SK-N-SH treated with all-trans-retinoic acid at 6 μM for 48 hours (cell line): ENCODE data around the gene FAM47E.

Experiments
- ARNTL ChIP-seq: fragments of 450-650 bp; formaldehyde crosslinking; IDR thresholded peaks from 2 replicates; pipeline ENCODE4 v1.5.0; 2020; ENCODE audit warnings: low read depth, mild to moderate bottlenecking, moderate library complexity, borderline replicate concordance
- ESRRG ChIP-seq: fragments of 250-450 bp; sonication (Bioruptor Pico); IDR thresholded peaks from 2 replicates; pipeline ENCODE4 v1.6.1; 2021; ENCODE audit warnings: mild to moderate bottlenecking
- GLIS3 ChIP-seq: fragments of 250-450 bp; sonication (Bioruptor Pico); IDR thresholded peaks from 2 replicates; pipeline ENCODE4 v1.5.0; 2020; ENCODE audit warnings: mild to moderate bottlenecking, moderate library complexity
- SNAI2 ChIP-seq: fragments of 250-450 bp; sonication (Bioruptor Pico); IDR thresholded peaks from 2 replicates; pipeline ENCODE4 v1.5.0; 2020; ENCODE audit warnings: mild to moderate bottlenecking, moderate library complexity
- ZC3H10 ChIP-seq: fragments of 250-450 bp; sonication (Bioruptor Pico); IDR thresholded peaks from 2 replicates; pipeline ENCODE4 v1.5.1; 2021; ENCODE audit warnings: mild to moderate bottlenecking, moderate library complexity
- ZFP3 ChIP-seq: fragments of 250-450 bp; sonication (Bioruptor Pico); IDR thresholded peaks from 2 replicates; pipeline ENCODE4 v1.5.0; 2020; ENCODE audit warnings: mild to moderate bottlenecking, moderate library complexity
- ZFP30 ChIP-seq: fragments of 450-650 bp; formaldehyde crosslinking; IDR thresholded peaks from 2 replicates; pipeline ENCODE4 v1.5.0; 2022; ENCODE audit warnings: mild to moderate bottlenecking, moderate library complexity
- ZNF70 ChIP-seq: fragments of 450-650 bp; formaldehyde crosslinking; IDR thresholded peaks from 2 replicates; pipeline ENCODE4 v1.5.0; 2020; ENCODE audit warnings: mild to moderate bottlenecking, moderate library complexity
- TF ChIP-seq, protein P1 (sequence below): fragments of 250-450 bp; sonication (Bioruptor Pico); IDR thresholded peaks from 2 replicates; pipeline ENCODE4 v1.8.0; 2020; ENCODE audit warnings: mild to moderate bottlenecking, moderate library complexity, borderline replicate concordance
- TF ChIP-seq, protein P2 (sequence below): fragments of 250-450 bp; sonication (Bioruptor Pico); IDR thresholded peaks from 2 replicates; pipeline ENCODE4 v1.8.0; 2021; ENCODE audit warnings: low read depth, mild to moderate bottlenecking, moderate library complexity, borderline replicate concordance
- TF ChIP-seq, protein P3 (sequence below): fragments of 250-450 bp; sonication (Bioruptor Pico); IDR thresholded peaks from 2 replicates; pipeline ENCODE4 v1.5.1; 2020; ENCODE audit warnings: low read depth, mild to moderate bottlenecking, moderate library complexity

DNA sequence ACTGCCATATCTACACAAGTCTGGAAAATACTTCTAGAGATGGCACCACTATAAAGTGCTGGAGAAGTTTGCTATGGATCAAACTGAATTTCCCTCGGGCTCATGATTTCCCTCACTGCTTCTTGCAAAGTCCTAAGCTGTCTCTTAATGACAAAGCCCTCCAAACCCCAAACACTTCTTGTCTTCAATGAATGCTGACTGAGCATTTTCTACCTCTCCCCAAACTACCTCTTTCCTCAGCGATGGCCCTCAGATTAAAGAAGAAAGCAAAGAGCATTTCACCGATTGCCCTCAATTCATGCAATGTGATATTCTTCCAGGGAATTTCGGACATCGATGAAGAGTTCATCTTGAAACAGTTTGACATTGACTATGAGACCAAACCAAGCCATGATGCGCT, 19.7 kb downstream of the FAM47E start:
- no peak for TF ChIP-seq ARNTL (CRISPR knock-in tag)
- TF ChIP-seq ZC3H10 (CRISPR knock-in tag), result no peak
- TF ChIP-seq, protein P1, sequence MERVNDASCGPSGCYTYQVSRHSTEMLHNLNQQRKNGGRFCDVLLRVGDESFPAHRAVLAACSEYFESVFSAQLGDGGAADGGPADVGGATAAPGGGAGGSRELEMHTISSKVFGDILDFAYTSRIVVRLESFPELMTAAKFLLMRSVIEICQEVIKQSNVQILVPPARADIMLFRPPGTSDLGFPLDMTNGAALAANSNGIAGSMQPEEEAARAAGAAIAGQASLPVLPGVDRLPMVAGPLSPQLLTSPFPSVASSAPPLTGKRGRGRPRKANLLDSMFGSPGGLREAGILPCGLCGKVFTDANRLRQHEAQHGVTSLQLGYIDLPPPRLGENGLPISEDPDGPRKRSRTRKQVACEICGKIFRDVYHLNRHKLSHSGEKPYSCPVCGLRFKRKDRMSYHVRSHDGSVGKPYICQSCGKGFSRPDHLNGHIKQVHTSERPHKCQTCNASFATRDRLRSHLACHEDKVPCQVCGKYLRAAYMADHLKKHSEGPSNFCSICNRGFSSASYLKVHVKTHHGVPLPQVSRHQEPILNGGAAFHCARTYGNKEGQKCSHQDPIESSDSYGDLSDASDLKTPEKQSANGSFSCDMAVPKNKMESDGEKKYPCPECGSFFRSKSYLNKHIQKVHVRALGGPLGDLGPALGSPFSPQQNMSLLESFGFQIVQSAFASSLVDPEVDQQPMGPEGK (CRISPR knock-in tag), result no peak
- no peak for TF ChIP-seq SNAI2
- TF ChIP-seq, protein P2, sequence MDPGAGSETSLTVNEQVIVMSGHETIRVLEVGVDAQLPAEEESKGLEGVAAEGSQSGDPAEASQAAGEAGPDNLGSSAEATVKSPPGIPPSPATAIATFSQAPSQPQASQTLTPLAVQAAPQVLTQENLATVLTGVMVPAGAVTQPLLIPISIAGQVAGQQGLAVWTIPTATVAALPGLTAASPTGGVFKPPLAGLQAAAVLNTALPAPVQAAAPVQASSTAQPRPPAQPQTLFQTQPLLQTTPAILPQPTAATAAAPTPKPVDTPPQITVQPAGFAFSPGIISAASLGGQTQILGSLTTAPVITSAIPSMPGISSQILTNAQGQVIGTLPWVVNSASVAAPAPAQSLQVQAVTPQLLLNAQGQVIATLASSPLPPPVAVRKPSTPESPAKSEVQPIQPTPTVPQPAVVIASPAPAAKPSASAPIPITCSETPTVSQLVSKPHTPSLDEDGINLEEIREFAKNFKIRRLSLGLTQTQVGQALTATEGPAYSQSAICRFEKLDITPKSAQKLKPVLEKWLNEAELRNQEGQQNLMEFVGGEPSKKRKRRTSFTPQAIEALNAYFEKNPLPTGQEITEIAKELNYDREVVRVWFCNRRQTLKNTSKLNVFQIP, result no peak
- no peak for TF ChIP-seq ZNF70 (CRISPR knock-in tag)
- no peak for TF ChIP-seq ZFP3
- TF ChIP-seq, protein P3, sequence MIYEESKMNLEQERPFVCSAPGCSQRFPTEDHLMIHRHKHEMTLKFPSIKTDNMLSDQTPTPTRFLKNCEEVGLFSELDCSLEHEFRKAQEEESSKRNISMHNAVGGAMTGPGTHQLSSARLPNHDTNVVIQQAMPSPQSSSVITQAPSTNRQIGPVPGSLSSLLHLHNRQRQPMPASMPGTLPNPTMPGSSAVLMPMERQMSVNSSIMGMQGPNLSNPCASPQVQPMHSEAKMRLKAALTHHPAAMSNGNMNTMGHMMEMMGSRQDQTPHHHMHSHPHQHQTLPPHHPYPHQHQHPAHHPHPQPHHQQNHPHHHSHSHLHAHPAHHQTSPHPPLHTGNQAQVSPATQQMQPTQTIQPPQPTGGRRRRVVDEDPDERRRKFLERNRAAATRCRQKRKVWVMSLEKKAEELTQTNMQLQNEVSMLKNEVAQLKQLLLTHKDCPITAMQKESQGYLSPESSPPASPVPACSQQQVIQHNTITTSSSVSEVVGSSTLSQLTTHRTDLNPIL (CRISPR knock-in tag), result no peak
- TF ChIP-seq ESRRG (CRISPR knock-in tag), result no peak
- TF ChIP-seq ZFP30 (CRISPR knock-in tag), result no peak
- TF ChIP-seq GLIS3, result no peak
